Osteocyte (in vitro differentiated cells): Measurements from ENCODE around the gene CRIM1. TPM values are rescaled to one million over a fixed set of nuclear protein-coding genes. Genes with fewer than 3 reads are reported as not detected.

Experiments
- DNase-seq: peaks from one replicate; pipeline ENCODE4 v3.0.0; 2021; ENCODE audit warnings: mixed read lengths; ENCODE audit not compliant: unreplicated experiment; ENCODE audit errors: extremely low spot score
- H3K27ac Mint-ChIP-seq: one replicate; pipeline ENCODE4 v1.8.0; 2021; ENCODE audit warnings: mild to moderate bottlenecking, mixed read lengths; ENCODE audit not compliant: unreplicated experiment
- H3K27me3 Mint-ChIP-seq: one replicate; pipeline ENCODE4 v1.8.0; 2021; ENCODE audit warnings: mixed read lengths; ENCODE audit not compliant: unreplicated experiment
- H3K36me3 Mint-ChIP-seq: one replicate; pipeline ENCODE4 v1.8.0; 2021; ENCODE audit warnings: mixed read lengths; ENCODE audit not compliant: unreplicated experiment
- H3K4me1 Mint-ChIP-seq: one replicate; pipeline ENCODE4 v1.8.0; 2021; ENCODE audit warnings: mixed read lengths; ENCODE audit not compliant: unreplicated experiment
- H3K4me3 Mint-ChIP-seq: one replicate; pipeline ENCODE4 v1.8.0; 2021; ENCODE audit warnings: mild to moderate bottlenecking, moderate library complexity, mixed read lengths; ENCODE audit not compliant: unreplicated experiment
- H3K9me3 Mint-ChIP-seq: one replicate; pipeline ENCODE4 v1.8.0; 2021; ENCODE audit warnings: mixed read lengths; ENCODE audit not compliant: unreplicated experiment
- CTCF ChIP-seq: fragments of 200-600 bp; sonication (generic); IDR thresholded peaks from 2 replicates; pipeline ENCODE4 v1.5.0; 2021; ENCODE audit warnings: antibody characterized with exemption, mild to moderate bottlenecking, moderate library complexity
- total RNA-seq: library from RNA; stranded (reverse); gene quantifications from 2 replicates; pipeline ENCODE4 v1.2.1, GENCODE V29; 2021

The CRIM1 gene
- total RNA-seq, 1 donor from 2014 or later, result 194 TPM

GRCh38 chr2:36535099-36535498, 179.5 kb downstream of the CRIM1 start:
- DNase-seq, result no peak
- H3K4me1 Mint-ChIP-seq, result peaks cover 13% of the 10 kb centered on the region
- H3K4me3 Mint-ChIP-seq, result no peak overlapping the region
- H3K36me3 Mint-ChIP-seq, result peaks cover 34% of the 10 kb centered on the region
- no peak overlapping the region for H3K27ac Mint-ChIP-seq
- H3K27me3 Mint-ChIP-seq, result no peaks in the 10 kb centered on the region
- TF ChIP-seq CTCF, result no peak
- H3K9me3 Mint-ChIP-seq, result no peaks in the 10 kb centered on the region

GRCh38 chr2:36536776-36537175, 181.2 kb downstream of the CRIM1 start:
- H3K4me1 Mint-ChIP-seq, result no peaks in the 10 kb centered on the region
- H3K27ac Mint-ChIP-seq, result no peak overlapping the region
- DNase-seq, result no peak
- peaks cover 33% of the 10 kb centered on the region for H3K36me3 Mint-ChIP-seq
- H3K4me3 Mint-ChIP-seq, result no peak overlapping the region
- no peaks in the 10 kb centered on the region for H3K9me3 Mint-ChIP-seq
- H3K27me3 Mint-ChIP-seq, result no peaks in the 10 kb centered on the region
- no peak for TF ChIP-seq CTCF

GRCh38 chr2:36538335-36538734, 182.8 kb downstream of the CRIM1 start:
- no peaks in the 10 kb centered on the region for H3K9me3 Mint-ChIP-seq
- peaks cover 33% of the 10 kb centered on the region for H3K36me3 Mint-ChIP-seq
- TF ChIP-seq CTCF, result no peak
- H3K4me1 Mint-ChIP-seq, result peaks cover 2% of the 10 kb centered on the region
- H3K27ac Mint-ChIP-seq, result no peak overlapping the region
- H3K27me3 Mint-ChIP-seq, result no peaks in the 10 kb centered on the region
- no peak overlapping the region for H3K4me3 Mint-ChIP-seq
- no peak for DNase-seq

DNA sequence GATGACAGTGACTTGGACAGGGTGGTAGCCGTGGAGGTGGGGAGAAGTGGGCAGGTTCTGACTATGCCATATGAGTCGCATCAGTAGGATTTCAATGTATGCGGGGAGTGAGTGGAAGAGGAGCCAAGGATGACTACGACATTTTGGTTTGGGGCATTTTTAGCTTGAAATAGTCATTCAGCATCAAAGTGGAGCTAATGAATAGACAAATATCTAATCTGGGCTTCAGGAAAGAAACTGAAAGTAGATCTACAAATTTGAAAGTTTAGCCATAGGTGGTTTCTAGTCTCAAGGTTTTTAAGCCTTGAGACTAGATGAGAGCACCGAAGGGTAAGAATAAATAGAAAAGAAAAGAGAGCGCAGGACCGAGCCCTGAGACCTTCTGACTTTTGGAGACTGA, 184.1 kb downstream of the CRIM1 start:
- no peak for TF ChIP-seq CTCF
- Mint-ChIP-seq H3K36me3 (peaks cover 40% of the 10 kb centered on the region), H3K27ac (no peak overlapping the region), H3K4me3 (no peak overlapping the region), H3K9me3 (no peaks in the 10 kb centered on the region), H3K4me1 (peaks cover 2% of the 10 kb centered on the region), H3K27me3 (no peaks in the 10 kb centered on the region)
- DNase-seq, result no peak

DNA sequence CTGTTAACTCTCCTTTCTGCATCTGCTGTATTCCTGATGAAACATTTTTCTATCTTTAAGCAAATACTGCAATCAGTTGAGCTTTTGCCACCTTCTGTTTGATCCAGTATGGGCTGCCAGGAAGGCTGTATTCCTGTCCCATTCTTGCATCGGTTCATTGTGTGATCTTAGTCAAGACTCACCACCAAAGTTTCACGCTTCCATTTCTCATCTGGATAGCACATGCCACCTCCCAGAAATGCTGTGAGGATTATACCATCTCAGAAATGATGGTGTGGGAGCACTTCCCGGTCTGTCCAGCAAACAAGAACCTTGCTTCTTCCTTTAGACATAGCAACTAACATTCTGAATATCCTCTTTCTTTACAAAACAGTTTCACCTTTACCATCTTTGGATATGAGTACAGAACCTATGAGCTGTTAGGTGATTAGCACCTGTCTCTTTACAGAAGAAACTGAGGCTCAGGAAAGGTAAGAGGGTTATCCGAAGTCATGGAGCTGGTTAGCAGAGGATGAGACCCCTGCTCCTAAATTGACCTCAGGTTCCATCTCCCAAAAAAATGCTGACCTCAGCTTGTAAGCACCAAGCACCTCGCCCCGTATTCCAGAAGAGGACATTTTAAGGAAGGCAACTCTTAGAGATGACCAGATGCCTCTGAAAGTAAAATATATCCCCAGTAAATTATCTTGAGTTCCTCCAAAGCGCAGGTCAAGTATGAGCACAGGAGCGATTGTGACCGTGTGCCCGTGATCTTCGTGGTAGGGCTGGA, 185.6 kb downstream of the CRIM1 start:
- peaks cover 47% of the 10 kb centered on the region for H3K36me3 Mint-ChIP-seq
- no peak overlapping the region for H3K4me3 Mint-ChIP-seq
- no peak for DNase-seq
- TF ChIP-seq CTCF, result no peak
- H3K27me3 Mint-ChIP-seq, result no peaks in the 10 kb centered on the region
- peaks cover 3% of the 10 kb centered on the region for H3K4me1 Mint-ChIP-seq
- peak overlapping the region; percentile 12 for H3K27ac Mint-ChIP-seq
- no peaks in the 10 kb centered on the region for H3K9me3 Mint-ChIP-seq
